A549 treated with dexamethasone at 1 μM for 4 hours (cell line): ENCODE data around the gene OOSP3. TPM values are rescaled to one million over a fixed set of nuclear protein-coding genes. Genes with fewer than 3 reads are reported as not detected.

Source experiments
- total RNA-seq: library from RNA; stranded (reverse); fragments of 200-300 nt; extraction: Qiagen RNA extraction; gene quantifications from 5 replicates; pipeline ENCODE4 v1.2.3, GENCODE V29; 2022

Gene OOSP3, protein sequence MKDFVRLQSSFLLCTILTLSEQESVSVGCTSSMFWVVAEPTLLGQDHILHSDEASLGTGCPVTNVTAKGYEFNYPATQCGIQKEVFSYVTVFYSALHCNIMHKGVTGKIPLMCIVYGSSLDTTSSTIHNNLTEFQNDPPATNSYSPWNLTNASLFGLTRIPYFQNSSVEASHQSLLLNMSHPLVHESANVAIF
- not detected in 5 replicates for total RNA-seq

DNA sequence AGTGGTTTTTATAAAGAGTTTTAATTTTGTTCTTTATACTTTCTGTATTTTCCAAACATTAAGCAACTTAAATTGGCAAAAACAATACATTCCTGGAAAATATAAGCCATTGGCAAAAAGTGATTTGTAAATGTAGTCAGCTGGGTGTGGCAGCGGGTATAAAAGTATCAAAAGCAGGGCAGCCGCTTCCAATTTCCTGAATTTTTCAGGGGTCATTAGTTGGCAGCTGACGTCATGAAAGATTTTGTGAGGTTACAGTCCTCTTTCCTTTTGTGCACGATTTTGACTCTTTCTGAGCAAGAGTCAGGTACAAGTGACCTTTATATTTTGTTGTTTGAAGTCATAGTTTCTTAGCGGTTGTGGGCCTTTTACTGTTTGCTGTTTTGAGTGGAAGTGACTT is at the start of gene OOSP3:
Gene OOSP3 (plus strand): TSS at position 208 of the 400 bp plus-strand sequence. CDS start 27 bp downstream, at position 235.

DNA sequence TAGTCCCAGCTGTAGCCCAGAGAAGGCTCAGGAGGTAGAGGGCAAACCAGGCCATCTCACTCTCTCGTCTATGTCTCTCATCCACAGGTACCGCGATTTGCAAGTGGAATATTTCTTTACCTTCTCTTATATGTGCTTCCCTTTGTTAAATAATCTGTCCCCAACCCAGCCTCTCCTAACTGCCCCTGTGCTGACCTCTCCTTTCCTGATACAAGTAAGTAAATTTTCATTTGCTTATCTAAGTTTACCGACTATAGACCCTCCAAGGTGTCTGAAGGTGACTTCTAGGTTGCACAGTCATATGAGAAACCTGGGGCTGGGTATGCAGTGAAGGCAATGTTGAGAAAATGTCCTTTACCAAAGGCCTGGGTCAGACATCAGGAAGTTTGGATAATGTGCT is 33.2 kb upstream of the OOSP3 start, which contains the start of gene CBLIF:
Gene CBLIF (minus strand): TSS at position 101 of the 400 bp plus-strand sequence. CDS start 46 bp downstream, at position 55.

DNA sequence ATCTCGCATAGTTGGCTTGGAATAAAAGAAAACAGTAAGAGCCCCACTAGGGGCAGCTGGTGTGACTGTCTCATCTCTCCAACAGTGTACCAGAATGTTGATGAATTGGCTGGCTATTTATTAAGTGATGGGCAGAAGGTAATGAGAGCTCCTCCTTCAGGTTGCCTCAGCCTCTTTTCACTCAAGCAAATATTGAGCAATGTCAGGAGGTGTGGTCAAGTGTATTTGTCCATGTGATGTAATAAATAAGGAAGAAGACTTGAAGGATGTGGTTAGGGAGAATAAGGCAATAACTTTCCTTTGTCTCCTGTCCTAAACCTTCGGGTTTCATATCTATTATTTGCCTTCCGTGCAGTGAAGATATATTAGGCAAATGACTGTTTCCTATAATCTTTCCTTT is 12.2 kb upstream of the OOSP3 start, which contains the start of gene TCN1:
Gene TCN1 (minus strand): TSS at position 91 of the 400 bp plus-strand sequence. CDS start 17 bp downstream, at position 74.

DNA sequence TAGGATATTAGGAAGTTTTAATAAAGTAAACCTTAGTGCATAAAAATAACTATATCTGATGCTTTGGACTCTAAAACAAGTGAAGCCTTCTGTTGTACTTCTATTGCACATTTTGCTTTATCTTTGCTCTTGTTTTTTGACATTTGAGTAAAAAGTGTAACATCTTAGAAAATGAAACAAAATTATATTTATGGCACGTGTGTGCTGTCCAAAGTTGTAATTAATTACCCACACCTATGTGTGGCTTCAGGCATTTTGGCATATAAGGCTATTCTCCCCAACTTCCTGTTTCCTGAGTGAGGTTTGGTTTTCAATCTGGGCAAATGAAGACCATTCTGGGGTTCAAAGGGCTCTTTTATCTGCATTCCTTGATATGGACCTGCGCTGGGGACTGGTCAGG is 59.5 kb downstream of the OOSP3 start, which contains the start of gene OOSP1:
Gene OOSP1 (plus strand): TSS at position 301 of the 400 bp plus-strand sequence. CDS start 23 bp downstream, at position 324.

Other genes with a start within 250 kb of the OOSP3 start
- gene PATL1, start 209.7 kb upstream of the OOSP3 start, total RNA-seq: 44.5 to 55.4 TPM (median 52.3 TPM) in 5 replicates
- not detected in 5 replicates for gene OR10V1, start 164.9 kb upstream of the OOSP3 start, total RNA-seq
- 17.6 to 24.9 TPM (median 22.8 TPM) in 5 replicates for gene STX3, start 123.4 kb upstream of the OOSP3 start, total RNA-seq
- gene MRPL16, start 68.0 kb upstream of the OOSP3 start, total RNA-seq: 61.1 to 68.2 TPM (median 66.5 TPM) in 5 replicates
- gene CBLIF, start 33.3 kb upstream of the OOSP3 start, total RNA-seq: not detected in 5 replicates
- 0.13 to 0.46 TPM (median 0.20 TPM) in 5 replicates for gene TCN1, start 12.3 kb upstream of the OOSP3 start, total RNA-seq
- gene OOSP1, start 59.6 kb downstream of the OOSP3 start, total RNA-seq: not detected in 5 replicates
- gene OOSP4A, start 85.3 kb downstream of the OOSP3 start, total RNA-seq: not detected in 5 replicates
- not detected in 5 replicates for gene OOSP4B, start 138.4 kb downstream of the OOSP3 start, total RNA-seq
- gene OOSP2, start 161.6 kb downstream of the OOSP3 start, total RNA-seq: not detected in 5 replicates
- gene MS4A3, start 177.9 kb downstream of the OOSP3 start, total RNA-seq: not detected in 5 replicates
- gene MS4A2, start 209.9 kb downstream of the OOSP3 start, total RNA-seq: not detected in 5 replicates